Ureter (tissue), 1 donor: ENCODE measurements around the gene RAD51B. TPM values are rescaled to one million over a fixed set of nuclear protein-coding genes. Genes with fewer than 3 reads are reported as not detected.
"Not testable (repeated sequence)": the region's sequence is repeated elsewhere in the genome, so short reads cannot be mapped to it uniquely, and the experiment has no call there.

Source experiments
- DNase-seq: peaks from one replicate; pipeline ENCODE4 v3.0.0-alpha.2; 2020; ENCODE audit warnings: low spot score
- total RNA-seq: library from RNA; stranded (reverse); gene quantifications from one replicate; pipeline ENCODE4 v1.2.4, GENCODE V29; 2023
- donor health status: DM: yes; HTN: yes; CAD: no.

RAD51B gene
- total RNA-seq, 1 donor from 2014 or later, result 36.6 TPM

GRCh38 chr14:67984274-67984673 lies 164.7 kb downstream of the RAD51B start:
- no peak for DNase-seq

DNA sequence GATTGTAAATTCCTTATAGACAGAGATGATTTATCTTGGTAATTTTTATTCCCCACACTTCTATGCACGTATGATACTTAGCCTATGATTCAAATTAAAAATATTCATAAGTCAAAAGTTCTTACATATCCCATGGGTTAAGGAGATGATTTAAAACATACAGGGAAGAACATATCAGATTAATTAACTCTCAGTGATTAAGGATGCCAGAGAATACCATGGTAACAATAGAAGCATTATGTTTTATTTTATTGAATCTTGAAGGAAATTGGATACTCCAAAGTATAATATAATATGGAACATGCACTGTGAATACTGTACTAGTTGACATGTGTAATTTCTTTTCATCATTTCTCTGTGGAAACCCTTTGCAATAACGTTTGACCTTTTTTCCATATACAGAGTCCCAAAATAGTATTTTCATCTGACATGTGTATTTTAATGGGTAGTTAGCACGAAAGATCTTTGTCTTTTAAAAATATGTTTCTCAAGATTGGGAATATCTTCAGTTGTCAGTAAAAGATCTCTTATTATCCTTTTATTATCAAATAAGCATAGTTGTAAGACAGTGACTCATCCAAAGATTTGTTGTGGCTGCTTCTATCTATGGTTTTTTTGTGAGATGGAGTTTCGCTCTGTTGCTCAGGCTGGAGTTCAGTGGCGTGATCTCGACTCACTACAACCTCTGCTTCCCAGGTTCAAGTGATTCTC lies 166.7 kb downstream of the RAD51B start:
- no peak for DNase-seq

DNA sequence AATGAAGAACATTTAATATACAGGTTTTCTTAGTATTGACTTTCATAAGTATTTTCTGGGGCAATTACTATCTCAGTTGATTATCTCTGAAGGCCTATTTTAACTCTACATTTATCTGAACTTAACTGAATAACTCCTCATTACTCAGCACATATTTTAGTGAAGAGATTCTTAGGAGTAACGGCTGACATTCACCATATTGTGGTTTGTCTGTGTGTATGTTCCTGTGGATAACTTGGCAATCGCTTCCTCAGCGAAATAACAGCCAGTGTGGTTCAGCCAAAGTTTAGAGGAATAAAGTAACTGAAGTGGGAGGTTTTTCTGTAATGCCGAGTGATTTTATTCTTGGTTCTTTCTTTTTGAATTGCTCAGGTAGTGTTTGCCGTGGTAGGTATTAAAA lies 168.0 kb downstream of the RAD51B start:
- no peak for DNase-seq

GRCh38 chr14:67988210-67988609 lies 168.6 kb downstream of the RAD51B start:
- not testable (repeated sequence) for DNase-seq

DNA sequence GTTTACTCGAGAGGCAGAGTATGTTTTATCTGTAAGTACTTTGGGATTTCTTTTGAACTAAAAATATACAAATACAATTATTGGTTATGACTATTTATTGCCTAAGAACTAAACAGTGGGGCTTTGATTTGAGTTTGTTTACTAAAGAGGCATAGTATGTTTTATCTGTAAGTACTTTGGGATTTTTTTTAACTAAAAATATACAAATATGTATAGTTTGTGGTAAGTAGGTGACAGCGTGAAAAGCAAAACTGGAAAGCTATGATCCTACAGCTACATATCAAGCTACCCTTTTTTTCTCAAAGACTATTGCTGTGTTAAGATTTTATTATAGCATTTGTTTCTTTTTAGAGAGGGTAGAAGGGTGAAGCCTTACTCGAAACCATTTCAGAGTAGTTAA lies 171.0 kb downstream of the RAD51B start:
- DNase-seq, result no peak

- no peak for DNase-seq
Measured at GRCh38 chr14:67994531-67994930, 175.0 kb downstream of the RAD51B start.

- DNase-seq, result no peak
Measured at GRCh38 chr14:67996235-67996634, 176.7 kb downstream of the RAD51B start.

DNA sequence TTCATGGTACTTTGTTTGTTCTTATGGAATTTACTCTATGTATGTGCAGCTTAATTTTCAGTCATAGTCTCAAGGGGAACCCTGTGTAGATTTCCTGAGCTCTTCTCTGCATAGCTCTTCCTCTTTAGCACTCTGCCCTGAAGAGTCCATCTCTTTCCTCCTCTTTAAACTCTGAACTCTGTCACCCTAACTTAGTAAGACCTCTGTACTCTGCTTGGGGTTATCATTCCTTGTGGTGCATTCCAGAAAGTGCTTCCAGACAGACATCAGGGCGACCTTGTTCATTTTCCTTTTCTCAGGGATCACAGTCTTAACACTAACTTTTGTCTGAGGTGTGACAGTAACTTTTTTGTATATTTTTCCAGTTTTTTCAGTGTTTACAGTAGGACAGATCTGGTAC lies 179.3 kb downstream of the RAD51B start:
- DNase-seq, result no peak

- no peak for DNase-seq
Measured at GRCh38 chr14:67999290-67999689, 179.7 kb downstream of the RAD51B start.

DNA sequence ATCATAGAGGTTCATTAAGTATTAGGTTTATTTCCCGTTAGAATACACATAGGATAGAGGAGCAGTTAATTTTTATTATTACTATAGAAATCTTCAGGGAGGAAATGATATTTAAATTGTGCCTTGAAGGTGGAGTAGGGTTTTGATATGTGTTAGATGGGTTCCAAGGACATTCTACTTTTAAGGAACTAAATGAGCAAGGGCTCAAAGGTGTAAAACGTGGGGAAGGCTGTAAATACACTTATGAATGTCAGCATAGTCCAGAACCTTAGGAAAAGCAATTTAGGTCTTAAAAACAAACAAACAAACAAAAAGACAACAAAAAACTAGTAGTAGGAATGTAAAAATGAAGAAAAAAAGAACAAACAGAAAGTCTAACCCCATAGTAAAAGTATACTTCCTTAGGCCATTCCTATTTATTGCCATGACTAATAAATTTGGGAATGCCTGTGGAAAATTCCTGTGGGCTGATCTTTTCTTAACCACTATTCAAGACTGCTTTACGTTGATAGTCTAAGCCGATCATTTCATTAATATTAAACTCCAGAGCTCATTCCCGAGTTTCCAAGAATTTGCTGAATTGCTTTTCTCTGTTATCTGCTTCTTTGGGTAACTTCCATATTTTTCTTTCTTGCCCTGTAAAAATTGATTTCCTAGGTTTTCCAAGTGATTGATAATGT lies 180.3 kb downstream of the RAD51B start:
- no peak for DNase-seq

DNA sequence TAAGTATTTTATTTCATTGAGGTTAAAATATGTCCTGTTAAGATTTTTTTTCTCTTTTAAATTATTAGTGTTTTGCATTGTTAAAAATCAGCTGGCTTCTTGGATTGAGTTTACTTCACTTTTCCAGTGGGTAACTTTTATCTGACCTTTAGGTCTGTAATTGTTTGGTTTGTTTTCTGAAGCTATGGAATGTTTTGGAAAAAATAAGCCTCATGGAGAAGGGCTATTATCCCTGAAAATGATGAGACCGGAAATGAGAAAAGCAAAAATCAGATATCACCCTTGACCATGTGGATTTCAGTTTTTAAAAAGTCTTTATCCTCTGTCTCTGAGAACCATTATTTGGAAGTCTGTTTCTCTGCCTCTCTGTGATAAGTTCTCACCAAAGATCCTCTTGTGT lies 180.9 kb downstream of the RAD51B start:
- no peak for DNase-seq

DNA sequence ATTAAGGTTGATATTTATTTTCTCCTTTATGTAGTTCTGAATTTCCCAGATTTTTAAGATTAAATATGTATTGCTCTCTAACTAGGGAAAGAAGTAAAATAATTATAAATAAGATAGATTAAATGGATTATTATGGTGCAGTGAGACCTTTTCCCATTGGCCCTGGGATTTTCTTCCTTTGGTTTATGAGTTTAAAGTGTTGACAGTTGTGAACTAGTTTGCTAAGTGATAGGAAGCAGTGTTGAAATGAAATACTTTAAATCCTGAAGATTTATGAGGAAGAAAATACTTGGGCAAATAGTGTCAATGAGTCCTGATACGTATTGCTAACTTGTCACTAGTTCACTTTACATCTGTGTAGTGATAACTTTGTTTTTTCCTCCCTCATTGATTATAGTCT lies 188.9 kb downstream of the RAD51B start:
- no peak for DNase-seq

GRCh38 chr14:68011406-68012028 lies 191.9 kb downstream of the RAD51B start:
- DNase-seq, result no peak

GRCh38 chr14:68012871-68013270 lies 193.3 kb downstream of the RAD51B start:
- DNase-seq, result no peak

DNA sequence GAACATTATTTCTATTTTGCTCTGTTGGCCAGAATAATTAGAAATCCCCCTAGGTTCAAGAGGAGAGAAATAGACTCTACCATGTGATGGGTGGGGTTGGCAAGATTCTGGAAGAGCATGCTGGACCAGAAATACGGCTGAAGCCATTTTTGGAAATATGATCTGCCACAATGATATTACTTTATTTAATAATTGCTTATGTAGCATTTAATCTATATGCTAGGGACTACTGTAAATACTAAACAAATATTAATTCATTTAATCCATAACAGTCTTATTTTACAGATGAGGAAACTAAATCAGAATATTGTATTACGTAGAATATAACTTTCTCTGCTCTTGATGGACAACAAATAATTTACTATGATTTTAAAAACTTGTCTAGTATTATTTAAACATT lies 193.7 kb downstream of the RAD51B start:
- no peak for DNase-seq

DNA sequence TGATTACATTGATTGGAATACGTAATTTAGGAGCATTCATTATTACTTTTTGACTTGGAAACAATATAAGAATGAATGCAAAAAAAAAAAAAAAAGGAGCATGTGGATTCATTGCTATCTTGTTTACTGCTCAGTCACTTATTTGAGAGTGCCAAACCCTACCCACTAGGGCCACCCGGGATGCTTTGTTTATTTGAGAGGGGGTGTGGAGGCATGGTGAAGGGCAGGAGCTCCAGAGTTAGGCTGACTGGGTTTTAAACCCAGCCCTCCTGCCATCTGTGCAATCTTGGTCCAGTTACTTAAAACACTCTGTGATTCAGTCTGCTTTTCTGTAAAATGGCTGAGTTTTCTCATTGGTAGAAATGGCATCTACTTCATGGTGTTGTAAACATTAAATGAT lies 195.2 kb downstream of the RAD51B start:
- DNase-seq, result no peak

GRCh38 chr14:68015356-68016254 lies 196.0 kb downstream of the RAD51B start:
- no peak for DNase-seq

DNA sequence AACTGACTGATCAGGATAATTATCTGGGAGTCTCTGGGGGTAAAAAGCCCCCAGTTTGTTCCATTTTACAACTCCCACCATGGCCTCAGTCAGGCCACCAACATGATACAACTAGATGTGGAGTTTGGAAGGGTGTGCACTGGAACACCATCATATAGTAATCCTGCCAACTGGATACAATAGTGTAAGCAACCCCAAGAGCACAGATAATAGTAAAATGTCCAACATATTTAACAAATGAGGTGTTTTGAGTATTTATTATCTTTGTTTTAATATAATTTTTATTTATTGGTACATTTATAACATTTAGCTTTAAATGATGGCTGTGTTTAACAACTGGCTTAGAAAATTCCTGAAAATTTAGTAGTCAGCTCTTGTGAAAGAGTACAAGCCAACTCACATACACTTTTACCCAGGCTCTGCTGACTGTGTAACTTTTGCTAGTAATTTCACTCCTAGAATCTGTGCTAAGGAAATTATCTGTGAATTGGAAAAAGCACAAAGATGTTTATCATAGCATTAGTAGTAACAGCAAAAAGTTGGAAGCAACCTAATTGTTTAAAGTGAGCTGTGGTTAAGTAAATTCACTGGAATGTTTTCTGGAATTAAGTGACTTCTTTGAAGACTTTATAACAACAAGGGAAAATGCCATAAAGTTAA lies 196.8 kb downstream of the RAD51B start:
- no peak for DNase-seq

- DNase-seq, result no peak
Measured at GRCh38 chr14:68018598-68018997, 199.0 kb downstream of the RAD51B start.

- DNase-seq, result no peak
Measured at GRCh38 chr14:68020493-68020892, 200.9 kb downstream of the RAD51B start.

- no peak for DNase-seq
Measured at GRCh38 chr14:68020999-68021663, 201.6 kb downstream of the RAD51B start.
